GM06990 (cell line): ENCODE results near the gene NDUFA8.

Experiments
- DNase-seq: peaks from one replicate; pipeline ENCODE4 v3.0.0-alpha.2; 2011; ENCODE audit not compliant: insufficient read length; ENCODE audit errors: extremely low read depth
- H3K27me3 ChIP-seq: replicated peaks from 2 replicates; pipeline ENCODE4 v1.6.0; 2011; ENCODE audit warnings: low read length; ENCODE audit not compliant: control insufficient read depth, insufficient read depth
- H3K36me3 ChIP-seq: 2 replicates; pipeline ENCODE4 v1.5.1; 2011; ENCODE audit warnings: low read length; ENCODE audit not compliant: control insufficient read depth, insufficient read depth
- H3K4me3 ChIP-seq: replicated peaks from 2 replicates; pipeline ENCODE4 v1.5.1; 2011; ENCODE audit warnings: low read depth, mild to moderate bottlenecking, control low read depth, low read length
- CTCF ChIP-seq: IDR thresholded peaks from 2 replicates; pipeline ENCODE4 v1.5.1; 2011; ENCODE audit warnings: low read length, control low read depth, mild to moderate bottlenecking, inconsistent platforms; ENCODE audit not compliant: insufficient read depth, poor library complexity, severe bottlenecking

NDUFA8 gene

GRCh38 chr9:122190597-122191381, 31.2 kb upstream of the NDUFA8 start:
- Histone ChIP-seq H3K27me3 (no peaks in the 10 kb centered on the region), H3K4me3 (no peak overlapping the region), H3K36me3 (no peaks in the 10 kb centered on the region)
- DNase-seq = no peak
- TF ChIP-seq CTCF = no peak

DNA sequence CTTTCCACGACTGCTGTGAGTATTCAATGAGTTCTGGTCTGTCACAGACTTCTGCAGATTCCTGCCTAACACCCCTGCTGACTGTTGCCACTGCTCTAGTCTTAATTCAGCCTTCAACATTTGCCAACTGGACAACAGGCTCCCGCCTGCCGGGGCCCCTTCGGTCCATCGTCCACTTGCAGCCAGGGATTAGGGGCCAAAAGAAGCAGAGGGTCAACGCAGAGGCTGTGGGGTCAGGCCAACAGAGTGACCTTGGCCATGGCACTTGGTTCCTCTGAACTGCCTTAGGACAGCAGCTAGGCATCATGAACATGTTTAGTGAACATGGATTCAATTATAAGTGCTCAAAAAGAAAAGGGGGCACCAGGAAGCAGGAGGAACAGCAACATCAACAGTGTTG, 28.8 kb upstream of the NDUFA8 start:
- Histone ChIP-seq H3K36me3 (no peaks in the 10 kb centered on the region), H3K27me3 (no peaks in the 10 kb centered on the region), H3K4me3 (no peak overlapping the region)
- TF ChIP-seq CTCF = no peak
- DNase-seq = no peak

DNA sequence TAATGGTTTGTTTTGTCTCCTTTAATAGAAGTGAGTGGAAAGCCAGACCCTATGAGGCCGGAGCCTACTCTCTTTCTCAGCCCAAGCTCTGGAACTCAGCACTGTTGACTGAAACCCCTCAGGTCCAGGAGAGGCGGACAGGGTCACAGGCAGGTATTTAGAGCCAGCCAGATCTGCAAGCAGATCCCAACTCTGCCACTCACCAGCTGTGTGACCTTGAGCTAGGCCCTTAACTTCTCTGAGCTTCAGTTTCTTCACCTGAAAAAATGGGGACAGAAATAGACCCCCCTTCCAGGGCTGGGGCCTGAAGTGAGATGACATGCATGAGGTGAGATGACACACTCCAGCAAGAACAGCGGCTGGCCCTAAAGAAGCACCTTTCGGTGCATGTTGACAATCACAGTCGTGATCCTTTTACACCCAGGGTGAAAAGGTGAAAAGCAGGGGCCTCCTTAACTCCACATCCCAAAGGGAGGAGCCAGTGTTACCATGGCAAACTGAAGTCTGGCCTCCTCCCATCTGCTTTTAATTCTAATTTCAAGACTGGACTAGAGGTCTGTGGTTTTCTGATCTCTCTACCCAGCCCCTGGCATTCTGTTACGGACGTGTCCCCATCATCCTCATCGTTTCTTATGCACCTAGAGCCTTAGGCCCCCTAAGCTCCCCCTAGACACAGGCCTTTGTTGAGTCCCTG, 27.3 kb upstream of the NDUFA8 start:
- no peak for DNase-seq
- TF ChIP-seq CTCF = no peak
- Histone ChIP-seq H3K4me3 (no peak overlapping the region), H3K36me3 (no peaks in the 10 kb centered on the region), H3K27me3 (no peaks in the 10 kb centered on the region)

- Histone ChIP-seq H3K4me3 (no peak overlapping the region), H3K27me3 (no peaks in the 10 kb centered on the region), H3K36me3 (no peaks in the 10 kb centered on the region)
- TF ChIP-seq CTCF = no peak
- no peak for DNase-seq
Measured at GRCh38 chr9:122186301-122186700, 26.7 kb upstream of the NDUFA8 start.

DNA sequence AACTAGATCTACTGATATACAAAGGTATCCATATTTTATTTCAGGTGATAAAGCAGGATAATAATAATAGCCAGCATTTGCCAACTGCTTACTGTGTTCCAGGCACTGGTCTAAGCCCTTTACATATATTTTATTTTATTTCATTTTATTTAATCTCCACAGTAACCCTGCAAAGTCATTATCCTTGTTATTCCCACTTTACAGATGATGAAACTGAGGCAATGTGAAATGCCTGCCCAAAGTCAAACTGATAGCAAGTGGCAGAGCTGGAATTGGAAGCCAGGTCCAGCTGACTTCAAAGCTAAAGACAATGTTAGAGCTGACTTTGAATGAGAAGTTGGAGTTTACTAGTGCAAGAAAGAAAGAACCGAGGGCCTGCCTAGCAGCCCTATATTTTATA, 25.0 kb upstream of the NDUFA8 start:
- TF ChIP-seq CTCF = no peak
- no peaks in the 10 kb centered on the region; the same call in 1 of the 2 replicates for H3K27me3 ChIP-seq
- no peak overlapping the region for H3K4me3 ChIP-seq
- DNase-seq = no peak
- no peaks in the 10 kb centered on the region for H3K36me3 ChIP-seq
